Gastroesophageal sphincter (tissue), 4 donors: Measurements from ENCODE around the gene C1orf21. TPM values are rescaled to one million over a fixed set of nuclear protein-coding genes. Genes with fewer than 3 reads are reported as not detected.

Experiments used
- ATAC-seq: fragments of 150-250 bp; one replicate; pipeline ENCODE4 v1.9.1; 2016; ENCODE audit warnings: mild to moderate bottlenecking, moderate library complexity
- H3K27ac ChIP-seq, 4 donors: fragments of 200-600 bp; sonication (generic) in 3 of 4; 1 replicate in 3 of 4; 2 replicates in 1 of 4; pipeline ENCODE4 v1.5.1; 2016 to 2019
- H3K27me3 ChIP-seq: fragments of 200-600 bp; sonication (generic); one replicate; pipeline ENCODE4 v1.5.1; 2019
- H3K36me3 ChIP-seq, 2 donors: fragments of 200-600 bp; sonication (generic); one replicate each; pipeline ENCODE4 v1.5.1; 2019; ENCODE audit warnings: control low read depth in 1 of 2
- H3K4me1 ChIP-seq, 3 donors: fragments of 200-600 bp; sonication (generic); 1 replicate in 2 of 3; 2 replicates in 1 of 3; pipeline ENCODE4 v1.5.1; 2016 to 2019; ENCODE audit warnings: control low read depth in 2 of 3
- H3K4me3 ChIP-seq, 2 donors: fragments of 200-600 bp; sonication (generic); one replicate each; pipeline ENCODE4 v1.5.1; 2019; ENCODE audit warnings: mild to moderate bottlenecking in 1 of 2, moderate library complexity in 1 of 2
- H3K9me3 ChIP-seq, 3 donors: fragments of 200-600 bp; sonication (generic); one replicate each; pipeline ENCODE4 v1.5.1; 2017 to 2019; ENCODE audit warnings: control low read depth in 2 of 3
- CTCF ChIP-seq, 4 experiments: fragments of 200-600 bp in 2 of 4; fragments of 450-650 bp in 2 of 4; sonication (generic) in 1 of 4; IDR thresholded peaks; one replicate each; pipeline ENCODE4 v1.5.1; 2017 to 2019; ENCODE audit warnings: antibody characterized with exemption in 4 of 4, mild to moderate bottlenecking in 2 of 4, moderate library complexity in 2 of 4
- EP300 ChIP-seq: sonication (generic); formaldehyde crosslinking; IDR thresholded peaks from one replicate; pipeline ENCODE4 v1.6.1; 2017; ENCODE audit warnings: antibody characterized with exemption, mild to moderate bottlenecking
- POLR2A ChIP-seq, 2 donors: fragments of 450-650 bp; IDR thresholded peaks; one replicate each; pipeline ENCODE4 v1.6.1; 2017; ENCODE audit warnings: antibody characterized with exemption in 2 of 2, mild to moderate bottlenecking in 2 of 2, moderate library complexity in 1 of 2
- POLR2AphosphoS5 ChIP-seq: sonication (generic); formaldehyde crosslinking; IDR thresholded peaks from one replicate; pipeline ENCODE4 v1.6.1; 2017; ENCODE audit warnings: antibody characterized with exemption
- WGBS, 2 donors: methylation state at CpG; one replicate each; pipeline ENCODE4 v1.1.5; 2018; ENCODE audit warnings: low coverage in 1 of 2; 5-methylcytosine and 5-hydroxymethylcytosine counted together
- total RNA-seq, 4 donors: library from RNA; depleted of rRNA; stranded (reverse); fragments of >200 nt; gene quantifications; one replicate each; pipeline ENCODE4 v1.1.0, GENCODE V29; 2016

Gene C1orf21
- total RNA-seq, 4 donors from 2014 or later = 81.4 to 167 (median 121) TPM

DNA sequence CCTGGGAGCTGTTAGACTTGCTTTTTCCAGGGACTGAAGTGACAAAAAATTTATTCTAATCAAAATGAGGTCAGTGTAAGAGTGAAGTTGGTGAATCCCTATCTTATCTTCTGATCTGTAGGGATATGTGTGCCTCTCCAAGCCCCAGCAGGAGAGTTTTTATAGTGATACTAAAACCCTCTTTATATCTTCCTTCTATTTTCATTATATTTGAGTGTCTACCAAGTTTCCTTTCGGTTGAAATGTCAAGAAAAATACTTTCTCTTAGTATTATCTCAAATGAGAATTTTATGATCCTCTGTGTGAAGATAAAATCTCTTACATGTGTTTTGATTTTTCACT lies 18.9 kb downstream of the C1orf21 start:
- Histone ChIP-seq H3K36me3 (no peaks in the 10 kb centered on the region), H3K27ac (no peak overlapping the region), H3K4me1 (peaks cover 11 to 78% (median 23%) of the 10 kb centered on the region in 3 donors), H3K9me3 (no peaks in the 10 kb centered on the region), H3K4me3 (no peak overlapping the region), H3K27me3 (no peaks in the 10 kb centered on the region)
- 40 to 67% methylated on average over 1 of the region's 1 CpG for WGBS, 2 donors
- no peak for ATAC-seq
- TF ChIP-seq POLR2AphosphoS5 (no peak), EP300 (no peak), CTCF (IDR thresholded peaks at IDR 0.05) (no peak), POLR2A (IDR thresholded peaks at IDR 0.05) (no peak)

GRCh38 chr1:184406479-184406878 lies 19.6 kb downstream of the C1orf21 start:
- Histone ChIP-seq H3K4me1 (peaks cover 11 to 71% (median 23%) of the 10 kb centered on the region in 3 donors), H3K27me3 (no peaks in the 10 kb centered on the region), H3K9me3 (no peaks in the 10 kb centered on the region), H3K36me3 (no peaks in the 10 kb centered on the region), H3K4me3 (no peak overlapping the region), H3K27ac (no peak overlapping the region)
- no peak for TF ChIP-seq POLR2AphosphoS5
- TF ChIP-seq POLR2A (IDR thresholded peaks at IDR 0.05) = no peak
- TF ChIP-seq EP300 = no peak
- no peak for TF ChIP-seq CTCF (IDR thresholded peaks at IDR 0.05)
- ATAC-seq = no peak

DNA sequence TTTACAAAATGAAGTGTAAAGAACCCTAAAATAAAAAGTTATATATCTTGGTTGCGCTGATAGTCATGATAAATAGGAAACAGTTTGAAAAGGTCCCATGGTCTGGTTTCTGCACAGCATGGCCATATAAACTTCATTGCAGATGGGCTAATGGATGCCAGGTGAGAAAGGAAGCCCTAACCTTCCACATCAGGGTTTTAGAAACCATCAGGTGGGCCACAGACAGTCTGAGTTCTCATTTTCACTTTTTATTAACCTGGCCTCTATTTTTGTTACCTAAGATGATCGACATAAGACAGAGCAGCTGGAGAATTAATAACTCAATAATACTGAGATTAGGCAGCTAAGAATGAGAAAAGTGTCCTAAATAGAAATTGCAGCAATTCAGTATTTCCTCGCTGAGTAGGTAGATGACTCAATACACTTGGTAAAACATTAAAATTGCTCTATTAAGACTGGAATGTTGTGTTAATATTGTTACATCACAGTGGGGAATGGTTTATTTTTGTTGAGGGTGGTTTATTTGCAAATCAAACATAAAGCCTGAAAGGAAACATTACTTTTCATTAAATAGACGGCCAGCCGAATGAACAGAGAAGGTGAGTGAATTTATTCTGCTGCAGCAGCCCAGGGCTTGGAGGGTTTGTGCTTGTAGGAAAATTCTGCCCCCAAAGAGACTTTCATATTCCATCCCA lies 21.1 kb downstream of the C1orf21 start:
- no peaks in the 10 kb centered on the region for H3K9me3 ChIP-seq
- H3K27me3 ChIP-seq = no peaks in the 10 kb centered on the region
- ATAC-seq = no peak
- peaks cover 5 to 63% (median 13%) of the 10 kb centered on the region in 3 donors for H3K4me1 ChIP-seq
- H3K27ac ChIP-seq = peak overlapping the region in 3 of 4 donors; percentile 11 to 40 (median 13)
- WGBS, 2 donors = 64 to 68% methylated on average over 5 of the region's 5 CpGs
- TF ChIP-seq POLR2A (IDR thresholded peaks at IDR 0.05) = no peak
- TF ChIP-seq POLR2AphosphoS5 = peak; percentile 7
- H3K4me3 ChIP-seq = no peak overlapping the region
- no peaks in the 10 kb centered on the region for H3K36me3 ChIP-seq

DNA sequence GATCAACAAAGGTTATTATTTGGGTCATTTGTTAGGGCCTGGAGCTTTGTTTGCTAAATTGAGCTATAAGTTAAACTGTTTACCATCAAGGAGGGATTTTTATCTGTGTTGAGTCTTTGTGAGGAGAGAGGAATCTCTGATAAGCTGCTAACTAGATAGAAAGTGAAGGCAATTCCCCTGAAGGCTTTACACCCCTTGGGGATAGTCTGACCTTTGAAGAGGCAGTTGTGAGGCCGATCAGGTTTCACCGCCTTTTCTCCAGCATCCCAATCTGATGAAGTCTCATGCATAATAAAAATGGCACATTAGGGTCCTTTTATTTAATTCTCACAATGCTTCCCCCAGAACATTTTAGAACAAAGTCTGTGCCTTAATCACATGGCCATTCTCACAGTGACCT lies 21.8 kb downstream of the C1orf21 start:
- 90 to 100% methylated on average over 2 of the region's 2 CpGs for WGBS, 2 donors
- ATAC-seq = no peak
- Histone ChIP-seq H3K4me3 (no peak overlapping the region), H3K36me3 (peaks cover 0 to under 1% of the 10 kb centered on the region in 2 donors), H3K9me3 (no peaks in the 10 kb centered on the region), H3K27me3 (no peaks in the 10 kb centered on the region), H3K27ac (peak overlapping the region in 3 of 4 donors; percentile 11 to 40 (median 13)), H3K4me1 (peaks cover 5 to 57% (median 10%) of the 10 kb centered on the region in 3 donors)
- TF ChIP-seq EP300 = no peak

- peaks cover 5 to 54% (median 10%) of the 10 kb centered on the region in 3 donors for H3K4me1 ChIP-seq
- no peak for ATAC-seq
- H3K27ac ChIP-seq = peak overlapping the region in 1 of 4 donors; percentile 13
Measured at GRCh38 chr1:184409011-184409410, 22.2 kb downstream of the C1orf21 start.

More at GRCh38 chr1:184409011-184409410, 22.2 kb downstream of the C1orf21 start:
- 69 to 76% methylated on average over 3 of the region's 3 CpGs for WGBS, 2 donors
- Histone ChIP-seq H3K27me3 (no peaks in the 10 kb centered on the region), H3K4me3 (no peak overlapping the region), H3K36me3 (peaks cover 0 to 5% of the 10 kb centered on the region in 2 donors), H3K9me3 (no peaks in the 10 kb centered on the region)
- TF ChIP-seq CTCF (IDR thresholded peaks at IDR 0.05) = no peak
- TF ChIP-seq POLR2AphosphoS5 = no peak
- TF ChIP-seq EP300 = no peak
- no peak for TF ChIP-seq POLR2A (IDR thresholded peaks at IDR 0.05)
